Measurements from ENCODE around the gene TRAPPC2L. TPM values are rescaled to one million over a fixed set of nuclear protein-coding genes. Genes with fewer than 3 reads are reported as not detected.

Gene TRAPPC2L
- total RNA-seq, 1 donor from 2014 or later, result 95.1 TPM

DNA sequence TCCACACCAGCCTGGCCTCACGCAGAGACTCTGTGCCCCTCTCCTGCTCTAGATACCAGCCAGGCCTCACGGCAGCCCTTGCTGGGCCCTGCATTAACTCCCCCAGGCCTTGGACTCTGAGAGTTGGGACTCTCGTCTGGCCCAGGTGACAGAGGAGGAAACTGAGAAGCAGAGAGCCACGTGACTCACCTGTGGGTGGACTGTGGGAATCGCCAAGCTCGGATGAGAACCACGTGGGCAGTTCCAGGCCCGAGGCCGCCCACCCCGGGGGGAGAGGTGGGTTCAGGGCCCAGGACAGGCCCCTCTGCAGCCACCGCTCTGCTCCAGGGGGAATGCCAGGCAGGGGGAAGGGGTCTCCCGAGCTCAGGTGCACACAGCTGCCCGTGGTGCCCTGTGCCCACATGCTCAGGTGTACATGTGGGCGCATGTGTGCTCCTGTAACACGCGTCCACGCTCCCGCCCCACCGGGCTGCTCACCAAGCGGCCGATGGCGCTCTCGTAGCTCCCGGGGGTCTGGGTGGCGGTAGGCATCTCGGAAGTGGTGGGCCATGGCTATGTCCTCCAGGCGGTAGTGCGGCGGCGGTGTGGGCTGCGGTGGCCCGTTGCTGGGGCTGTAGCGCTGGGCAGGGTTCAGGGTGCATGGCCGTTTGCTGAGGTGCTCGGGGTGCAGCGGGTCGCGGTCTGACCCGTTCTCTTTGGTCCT, 27.8 kb downstream of the TRAPPC2L start:
- no peaks in the 10 kb centered on the region for H3K9me3 Mint-ChIP-seq
- no peak overlapping the region for H3K4me3 Mint-ChIP-seq
- no peak overlapping the region for H3K27ac Mint-ChIP-seq (ENCODE audit: unreplicated experiment)
- no peaks in the 10 kb centered on the region for H3K27me3 Mint-ChIP-seq (ENCODE audit: low read depth)
- DNase-seq (ENCODE audit: low read depth, low spot score), result no peak
- no peaks in the 10 kb centered on the region for H3K4me1 Mint-ChIP-seq
- TF ChIP-seq, protein P1, sequence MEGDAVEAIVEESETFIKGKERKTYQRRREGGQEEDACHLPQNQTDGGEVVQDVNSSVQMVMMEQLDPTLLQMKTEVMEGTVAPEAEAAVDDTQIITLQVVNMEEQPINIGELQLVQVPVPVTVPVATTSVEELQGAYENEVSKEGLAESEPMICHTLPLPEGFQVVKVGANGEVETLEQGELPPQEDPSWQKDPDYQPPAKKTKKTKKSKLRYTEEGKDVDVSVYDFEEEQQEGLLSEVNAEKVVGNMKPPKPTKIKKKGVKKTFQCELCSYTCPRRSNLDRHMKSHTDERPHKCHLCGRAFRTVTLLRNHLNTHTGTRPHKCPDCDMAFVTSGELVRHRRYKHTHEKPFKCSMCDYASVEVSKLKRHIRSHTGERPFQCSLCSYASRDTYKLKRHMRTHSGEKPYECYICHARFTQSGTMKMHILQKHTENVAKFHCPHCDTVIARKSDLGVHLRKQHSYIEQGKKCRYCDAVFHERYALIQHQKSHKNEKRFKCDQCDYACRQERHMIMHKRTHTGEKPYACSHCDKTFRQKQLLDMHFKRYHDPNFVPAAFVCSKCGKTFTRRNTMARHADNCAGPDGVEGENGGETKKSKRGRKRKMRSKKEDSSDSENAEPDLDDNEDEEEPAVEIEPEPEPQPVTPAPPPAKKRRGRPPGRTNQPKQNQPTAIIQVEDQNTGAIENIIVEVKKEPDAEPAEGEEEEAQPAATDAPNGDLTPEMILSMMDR (conservative IDR thresholded peaks at IDR 0.05), result no peak
- H3K36me3 Mint-ChIP-seq (ENCODE audit: low read depth), result peaks cover 3% of the 10 kb centered on the region

DNA sequence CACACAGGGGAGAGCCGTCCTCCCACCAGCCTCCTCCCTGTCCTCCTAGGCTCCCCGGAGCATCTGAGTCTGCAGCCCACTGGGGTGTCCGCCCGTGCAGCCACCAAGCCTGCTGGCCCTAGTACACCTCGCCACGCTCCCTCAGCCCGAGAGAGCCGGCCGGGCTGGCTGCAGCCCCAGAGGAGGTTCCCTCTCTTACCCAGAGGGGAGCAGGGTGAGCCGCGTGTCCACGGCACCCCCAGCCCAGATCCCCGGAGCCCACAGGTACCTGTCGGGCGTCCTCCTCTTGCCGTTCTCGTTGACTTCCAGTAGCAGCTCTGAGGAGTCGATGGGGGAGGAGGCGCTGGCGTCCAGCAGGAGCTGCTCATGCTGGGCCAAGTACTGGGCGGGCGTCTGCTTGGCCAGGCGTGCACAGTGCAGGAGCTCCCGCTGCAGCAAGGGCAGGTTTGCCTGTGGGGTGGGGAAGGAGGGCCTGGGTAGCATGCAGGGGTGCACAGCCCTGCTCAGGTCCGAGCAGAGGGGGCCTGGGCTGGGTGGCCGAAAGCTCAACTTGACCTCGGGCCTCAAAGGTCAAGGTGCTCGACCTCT, 28.9 kb downstream of the TRAPPC2L start:
- no peak for DNase-seq (ENCODE audit: low read depth, low spot score)
- no peak overlapping the region for H3K4me3 Mint-ChIP-seq
- H3K4me1 Mint-ChIP-seq, result no peaks in the 10 kb centered on the region
- no peak overlapping the region for H3K27ac Mint-ChIP-seq (ENCODE audit: unreplicated experiment)
- TF ChIP-seq, protein P1 (conservative IDR thresholded peaks at IDR 0.05), result no peak
- H3K27me3 Mint-ChIP-seq (ENCODE audit: low read depth), result no peaks in the 10 kb centered on the region
- H3K36me3 Mint-ChIP-seq (ENCODE audit: low read depth), result peaks cover 3% of the 10 kb centered on the region
- H3K9me3 Mint-ChIP-seq, result no peaks in the 10 kb centered on the region

DNA sequence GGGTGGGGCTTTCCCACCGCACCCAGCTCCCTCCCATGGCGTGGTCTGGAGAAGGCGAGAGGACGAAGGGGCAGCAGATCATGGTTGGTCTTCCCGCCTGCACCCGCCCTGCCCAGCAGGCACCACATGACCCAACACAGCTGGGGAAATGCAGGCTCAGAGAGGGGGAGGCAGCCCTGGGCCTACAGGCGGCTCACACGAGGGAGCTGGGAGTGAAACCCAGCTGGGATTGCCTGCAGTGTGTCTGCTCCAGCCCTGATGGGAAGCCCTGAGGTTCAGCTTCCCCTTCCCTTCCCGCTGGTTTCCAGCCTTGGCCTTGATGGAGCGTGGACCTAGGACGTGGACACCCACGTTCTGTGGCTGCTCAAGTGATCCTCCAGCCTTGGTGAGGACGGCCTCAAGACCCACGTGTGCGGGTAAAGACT, 29.5 kb downstream of the TRAPPC2L start:
- H3K27ac Mint-ChIP-seq (ENCODE audit: unreplicated experiment), result no peak overlapping the region
- no peaks in the 10 kb centered on the region for H3K4me1 Mint-ChIP-seq
- no peak for DNase-seq (ENCODE audit: low read depth, low spot score)
- peaks cover 3% of the 10 kb centered on the region for H3K36me3 Mint-ChIP-seq (ENCODE audit: low read depth)
- no peak overlapping the region for H3K4me3 Mint-ChIP-seq
- H3K9me3 Mint-ChIP-seq, result no peaks in the 10 kb centered on the region
- H3K27me3 Mint-ChIP-seq (ENCODE audit: low read depth), result no peaks in the 10 kb centered on the region
- TF ChIP-seq, protein P1 (conservative IDR thresholded peaks at IDR 0.05), result no peak

DNA sequence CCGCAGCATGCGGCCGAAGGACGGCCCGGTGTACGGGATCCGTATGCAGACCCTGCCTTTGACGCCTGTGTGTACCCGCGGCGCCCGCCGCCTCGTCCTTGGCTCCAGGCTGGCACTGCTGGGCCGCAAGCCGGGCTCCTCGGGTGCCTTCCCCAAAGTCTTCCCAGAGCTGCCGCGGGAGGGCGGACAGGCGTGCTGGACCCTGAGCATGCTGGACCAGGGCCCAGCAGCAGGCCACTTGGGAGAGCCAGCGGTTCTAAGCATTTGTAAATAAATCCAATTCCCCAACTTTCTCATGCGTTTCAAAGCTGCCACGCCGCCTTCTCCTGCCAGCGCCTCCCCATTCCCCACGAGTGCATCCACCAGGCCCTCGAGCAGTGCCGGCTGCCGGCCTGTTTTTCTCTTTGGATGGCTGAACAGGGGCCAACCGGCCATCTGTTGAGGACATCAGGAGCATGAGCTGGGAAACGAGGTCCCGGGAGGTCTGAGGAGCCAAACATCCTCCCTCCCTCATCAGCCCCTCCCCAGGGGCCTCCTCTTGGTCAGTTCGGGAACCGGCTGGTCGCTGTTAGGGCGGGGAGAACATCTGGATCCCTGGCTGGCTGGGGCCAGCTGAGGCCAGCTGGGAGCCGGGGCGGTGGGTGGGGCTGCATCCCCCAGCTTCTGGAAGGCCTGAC, 30.1 kb downstream of the TRAPPC2L start:
- H3K27ac Mint-ChIP-seq (ENCODE audit: unreplicated experiment), result no peak overlapping the region
- no peaks in the 10 kb centered on the region for H3K4me1 Mint-ChIP-seq

DNA sequence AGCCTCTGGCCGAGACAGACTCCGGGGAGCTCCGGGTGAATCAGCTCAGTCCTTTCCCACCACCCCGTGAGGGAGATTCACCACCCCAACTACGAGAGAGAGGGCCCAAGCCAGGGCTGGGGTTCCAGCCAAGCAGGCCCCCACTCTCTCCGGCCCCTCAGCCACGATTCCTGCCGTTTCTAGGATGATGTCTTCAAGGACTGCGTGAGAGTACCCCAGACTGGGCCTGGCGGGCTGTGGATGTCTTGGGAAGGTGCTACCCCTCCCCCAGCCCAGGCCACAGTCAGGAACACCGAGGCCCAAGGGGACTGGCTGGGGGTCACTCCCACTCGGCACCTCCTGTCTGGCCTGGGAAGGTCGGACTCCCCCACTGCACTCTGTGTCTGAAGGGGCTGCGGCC, 31.1 kb downstream of the TRAPPC2L start:
- Mint-ChIP-seq H3K4me3 (no peak overlapping the region), H3K36me3 (ENCODE audit: low read depth) (peaks cover 3% of the 10 kb centered on the region), H3K27ac (ENCODE audit: unreplicated experiment) (no peak overlapping the region), H3K27me3 (ENCODE audit: low read depth) (no peaks in the 10 kb centered on the region), H3K9me3 (no peaks in the 10 kb centered on the region), H3K4me1 (no peaks in the 10 kb centered on the region)
- TF ChIP-seq, protein P1 (conservative IDR thresholded peaks at IDR 0.05), result no peak
- no peak for DNase-seq (ENCODE audit: low read depth, low spot score)

More for the DNA sequence above, 30.1 kb downstream of the TRAPPC2L start:
- TF ChIP-seq, protein P1 (conservative IDR thresholded peaks at IDR 0.05), result no peak
- Mint-ChIP-seq H3K27me3 (ENCODE audit: low read depth) (no peaks in the 10 kb centered on the region), H3K36me3 (ENCODE audit: low read depth) (peaks cover 3% of the 10 kb centered on the region), H3K4me3 (no peak overlapping the region), H3K9me3 (no peaks in the 10 kb centered on the region)
- DNase-seq (ENCODE audit: low read depth, low spot score), result no peak
